ENCODE results near the gene GAS7. TPM values are rescaled to one million over a fixed set of nuclear protein-coding genes. Genes with fewer than 3 reads are reported as not detected.

GAS7 gene
- total RNA-seq, 6 donors from 2014 or later: 19.9 to 87.1 (median 41.5) TPM

DNA sequence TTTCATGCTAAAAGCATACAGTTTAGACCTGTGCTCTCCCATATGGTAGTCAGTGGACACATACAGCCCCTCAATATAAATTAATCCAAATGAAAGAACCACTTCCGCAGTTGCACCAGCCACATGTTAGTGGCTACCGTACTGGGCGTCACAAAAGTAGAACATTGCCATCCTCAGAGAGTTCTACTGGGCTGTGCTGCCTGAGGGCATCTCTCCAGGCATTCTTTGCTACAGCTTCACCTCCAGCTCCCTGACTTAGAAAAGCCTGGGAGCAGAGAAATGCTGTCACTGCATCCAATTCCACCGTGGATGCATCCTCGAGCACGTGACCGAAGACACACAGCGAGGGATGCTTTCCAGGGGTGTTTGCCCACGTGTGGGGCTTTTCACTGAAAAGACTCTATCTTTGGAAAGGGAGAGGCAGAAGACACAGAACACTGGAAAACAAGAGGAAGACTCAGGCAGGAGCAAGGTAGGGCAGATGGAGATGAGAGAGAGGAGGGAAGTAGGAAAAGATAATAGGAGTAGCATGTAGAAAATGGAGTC, 86.4 kb downstream of the GAS7 start:
- H3K27me3 ChIP-seq: no peaks in the 10 kb centered on the region
- no peak overlapping the region for H3K27ac ChIP-seq
- ATAC-seq (ENCODE audit: low FRiP score in 2 of 2) (no peak), DNase-seq (no peak)
- 91 to 95% methylated on average over 9 of the region's 9 CpGs for WGBS, 2 donors
- H3K36me3 ChIP-seq: no peaks in the 10 kb centered on the region
- peaks cover 12 to 32% (median 15%) of the 10 kb centered on the region in 4 donors for H3K4me1 ChIP-seq
- TF ChIP-seq POLR2A (IDR thresholded peaks at IDR 0.05) (no peak), EP300 (IDR thresholded peaks at IDR 0.05) (no peak), POLR2AphosphoS5 (IDR thresholded peaks at IDR 0.05) (no peak), CTCF (IDR thresholded peaks at IDR 0.05) (no peak)
- H3K4me3 ChIP-seq: no peak overlapping the region
- H3K9me3 ChIP-seq: no peaks in the 10 kb centered on the region

GRCh38 chr17:10109146-10109545, 89.3 kb downstream of the GAS7 start:
- DNase-seq (no peak), ATAC-seq (ENCODE audit: low FRiP score in 2 of 2) (no peak)
- Histone ChIP-seq H3K9me3 (no peaks in the 10 kb centered on the region), H3K36me3 (no peaks in the 10 kb centered on the region), H3K27ac (no peak overlapping the region), H3K27me3 (no peaks in the 10 kb centered on the region), H3K4me1 (peaks cover 0 to 10% (median 3%) of the 10 kb centered on the region in 4 donors), H3K4me3 (no peak overlapping the region)
- TF ChIP-seq POLR2AphosphoS5 (IDR thresholded peaks at IDR 0.05): no peak
- TF ChIP-seq EP300 (IDR thresholded peaks at IDR 0.05): no peak
- TF ChIP-seq CTCF (IDR thresholded peaks at IDR 0.05): no peak
- no peak for TF ChIP-seq POLR2A (IDR thresholded peaks at IDR 0.05)
- 76 to 88% methylated on average over 4 of the region's 4 CpGs for WGBS, 2 donors

- ATAC-seq (ENCODE audit: low FRiP score in 2 of 2) (peak; percentile 81 to 85), DNase-seq (peak in 1 of 2 donors; percentile 79)
- H3K4me3 ChIP-seq: no peak overlapping the region
- no peaks in the 10 kb centered on the region for H3K27me3 ChIP-seq
- TF ChIP-seq POLR2AphosphoS5 (IDR thresholded peaks at IDR 0.05) (no peak), CTCF (IDR thresholded peaks at IDR 0.05) (no peak), POLR2A (IDR thresholded peaks at IDR 0.05) (no peak), EP300 (IDR thresholded peaks at IDR 0.05) (no peak)
- WGBS, 2 donors: 72 to 74% methylated on average over 6 to 11 of the region's 11 CpGs
- peak overlapping the region in 2 of 4 donors; percentile 43 to 44 for H3K27ac ChIP-seq
- H3K4me1 ChIP-seq: no peaks in the 10 kb centered on the region
- no peaks in the 10 kb centered on the region for H3K9me3 ChIP-seq
- H3K36me3 ChIP-seq: no peaks in the 10 kb centered on the region
Measured at GRCh38 chr17:10107316-10108165, 90.9 kb downstream of the GAS7 start.

DNA sequence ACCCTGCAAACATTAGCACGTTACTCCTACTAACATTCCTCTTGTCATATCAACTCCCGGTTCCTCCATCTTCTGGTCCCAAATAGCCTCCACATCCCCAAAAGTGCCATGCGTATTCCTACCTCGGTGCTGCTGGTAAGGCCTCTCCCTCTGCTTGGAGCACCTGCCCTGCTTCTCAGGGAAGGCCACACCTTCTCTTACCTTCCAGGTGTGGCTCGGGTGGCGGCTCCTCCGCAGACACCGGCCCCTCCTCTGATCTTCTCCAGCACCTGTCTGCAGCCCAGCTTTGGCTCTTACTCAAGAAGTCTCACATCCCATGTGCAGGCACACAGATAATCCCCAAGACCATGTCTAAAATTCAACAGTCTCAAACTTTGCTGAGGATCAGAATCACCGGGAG, 92.3 kb downstream of the GAS7 start:
- 84 to 87% methylated on average over 9 of the region's 9 CpGs for WGBS, 2 donors
- no peak for ATAC-seq (ENCODE audit: low FRiP score in 2 of 2)

More for the DNA sequence above, 92.3 kb downstream of the GAS7 start:
- Histone ChIP-seq H3K9me3 (no peaks in the 10 kb centered on the region), H3K4me3 (no peak overlapping the region), H3K36me3 (no peaks in the 10 kb centered on the region), H3K27me3 (no peaks in the 10 kb centered on the region), H3K4me1 (no peaks in the 10 kb centered on the region), H3K27ac (peak overlapping the region in 1 of 4 donors; percentile 23)
- DNase-seq: no peak
- no peak for TF ChIP-seq POLR2AphosphoS5 (IDR thresholded peaks at IDR 0.05)
- no peak for TF ChIP-seq EP300 (IDR thresholded peaks at IDR 0.05)
- no peak for TF ChIP-seq CTCF (IDR thresholded peaks at IDR 0.05)
- no peak for TF ChIP-seq POLR2A (IDR thresholded peaks at IDR 0.05)
